Measurements from ENCODE around the gene CDH18.

- no peak for TF ChIP-seq CTCF (IDR thresholded peaks at IDR 0.05; ENCODE audit: extremely low read depth in 1 of 2, insufficient read depth in 1 of 2, low read depth in 1 of 2, low read length in 2 of 2)
- no peak for TF ChIP-seq EZH2 (IDR thresholded peaks at IDR 0.05; ENCODE audit: borderline replicate concordance, low read depth, low read length, severe bottlenecking)
- TF ChIP-seq FOS (IDR thresholded peaks at IDR 0.05; ENCODE audit: borderline replicate concordance, insufficient read depth, low read length) = no peak
- no peak for TF ChIP-seq POLR2AphosphoS5 (IDR thresholded peaks at IDR 0.05; ENCODE audit: insufficient read depth, low read depth, low read length)
- no peak for TF ChIP-seq JUN (IDR thresholded peaks at IDR 0.05; ENCODE audit: borderline replicate concordance, insufficient read depth, insufficient read length, low read depth)
These were observed 134.3 kb downstream of the CDH18 start for GRCh38 chr5:19853616-19854240.

Data from endothelial cell of umbilical vein (primary cell).